Epithelial cell of prostate (primary cell): ENCODE results near the gene VEZF1.
"Not testable (repeated sequence)": the region's sequence is repeated elsewhere in the genome, so short reads cannot be mapped to it uniquely, and the experiment has no call there.

Experiments
- DNase-seq: peaks from one replicate; pipeline ENCODE4 v3.0.0-alpha.2; 2011; ENCODE audit warnings: low read depth, low spot score
- H3K27ac ChIP-seq: fragments of 450-650 bp; 2 replicates; pipeline ENCODE4 v1.5.1; 2017; ENCODE audit warnings: mild to moderate bottlenecking

Gene VEZF1

DNA sequence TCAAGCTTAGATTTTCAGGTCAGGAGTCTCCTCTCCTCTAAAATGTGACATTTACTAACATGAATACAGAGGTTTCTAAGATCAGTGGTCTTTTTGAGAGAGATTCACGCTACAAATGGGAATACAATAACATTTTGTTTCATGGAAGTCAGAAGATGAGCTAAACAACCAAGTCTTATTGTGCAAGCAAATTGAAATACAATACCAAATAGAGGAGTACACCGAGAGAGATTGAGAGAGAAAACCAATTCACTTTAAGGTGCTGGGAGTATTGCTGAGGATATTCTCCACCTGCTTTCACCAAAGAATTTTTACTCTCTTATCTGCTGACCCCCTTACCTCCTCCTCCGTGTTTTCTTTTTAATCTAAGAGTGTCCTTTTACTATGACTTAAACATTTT is 11.5 kb downstream of the VEZF1 start:
- no peak for DNase-seq
- no peak overlapping the region for H3K27ac ChIP-seq

DNA sequence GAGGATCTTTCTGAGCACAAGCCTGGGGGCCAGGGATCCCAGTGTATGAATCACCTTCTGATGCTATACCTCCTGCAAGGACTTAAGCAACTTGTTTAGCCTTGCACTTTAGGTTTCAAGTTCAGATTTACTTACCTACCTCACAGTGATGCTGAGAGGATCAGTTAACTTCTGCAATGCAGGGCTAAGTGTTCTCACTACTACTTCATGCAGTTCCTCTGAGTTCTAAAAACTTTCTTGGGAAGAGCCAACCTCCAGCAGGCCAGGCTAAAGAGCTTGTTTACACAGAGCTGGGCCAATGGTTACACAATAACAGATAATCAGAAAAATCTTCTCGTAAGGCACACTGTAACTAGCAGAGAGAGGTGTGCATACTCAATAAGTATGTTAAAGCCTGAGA is 13.0 kb downstream of the VEZF1 start:
- no peak for DNase-seq
- no peak overlapping the region for H3K27ac ChIP-seq

DNA sequence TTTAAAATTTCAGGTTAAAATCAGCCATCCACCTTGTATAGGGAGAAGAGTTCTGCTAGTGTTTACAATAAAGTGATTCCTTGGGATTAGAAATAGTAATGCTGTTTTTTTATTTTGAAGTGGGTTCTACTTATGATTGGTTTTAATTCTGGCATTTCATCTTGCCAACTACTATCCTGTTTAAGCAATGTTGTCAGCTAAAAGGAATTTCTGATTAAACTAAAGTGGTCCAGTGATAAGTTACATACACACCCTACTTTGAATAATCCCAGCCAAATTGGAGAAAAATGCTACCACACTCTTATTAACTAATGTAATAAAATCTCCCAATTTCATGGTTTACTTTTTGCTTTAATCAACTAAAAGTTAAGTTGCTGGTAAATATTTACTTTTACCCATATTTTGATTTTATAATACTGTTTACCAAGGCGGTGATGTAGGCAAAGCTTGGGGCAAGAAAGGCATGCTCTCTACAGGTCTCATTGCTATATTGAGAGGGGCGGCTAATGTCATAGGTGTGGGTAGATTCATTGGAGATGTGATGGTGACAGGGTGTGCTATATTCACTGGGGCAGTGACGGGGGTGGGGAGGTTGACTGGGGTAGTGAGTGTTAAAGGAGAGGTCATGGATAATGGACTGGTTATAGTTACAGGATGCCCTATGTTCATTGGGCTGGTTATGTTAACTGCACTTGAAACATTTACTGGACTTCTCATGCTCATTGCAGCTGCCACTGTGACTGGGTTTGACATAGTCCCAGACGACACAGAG is 13.8 kb downstream of the VEZF1 start:
- not testable (repeated sequence) for H3K27ac ChIP-seq, DNase-seq

- DNase-seq, result no peak
- no peak overlapping the region for H3K27ac ChIP-seq
These were observed 15.9 kb downstream of the VEZF1 start for GRCh38 chr17:57972151-57972550.

- H3K27ac ChIP-seq, result no peak overlapping the region
- DNase-seq, result no peak
These were observed 16.5 kb downstream of the VEZF1 start for GRCh38 chr17:57971572-57971971.

DNA sequence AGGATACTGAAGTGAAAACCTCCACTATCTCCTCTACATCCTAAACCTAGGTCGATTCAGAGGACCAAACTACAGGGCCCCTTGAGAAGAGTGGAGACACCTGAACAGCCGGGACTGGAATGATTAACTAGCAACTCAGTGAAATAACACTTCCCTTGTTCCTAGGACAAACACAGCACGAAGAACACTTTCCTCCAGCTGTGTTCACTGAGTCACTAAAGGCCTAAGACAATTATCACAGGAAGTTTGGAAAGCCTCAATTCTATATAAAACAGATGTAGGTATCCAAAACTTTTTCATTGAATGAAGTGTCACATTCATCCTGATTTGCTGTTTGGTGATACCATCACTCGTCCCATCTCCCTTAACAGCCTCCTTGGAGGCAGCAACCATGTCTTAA is 17.3 kb downstream of the VEZF1 start:
- no peak for DNase-seq
- H3K27ac ChIP-seq, result no peak overlapping the region

DNA sequence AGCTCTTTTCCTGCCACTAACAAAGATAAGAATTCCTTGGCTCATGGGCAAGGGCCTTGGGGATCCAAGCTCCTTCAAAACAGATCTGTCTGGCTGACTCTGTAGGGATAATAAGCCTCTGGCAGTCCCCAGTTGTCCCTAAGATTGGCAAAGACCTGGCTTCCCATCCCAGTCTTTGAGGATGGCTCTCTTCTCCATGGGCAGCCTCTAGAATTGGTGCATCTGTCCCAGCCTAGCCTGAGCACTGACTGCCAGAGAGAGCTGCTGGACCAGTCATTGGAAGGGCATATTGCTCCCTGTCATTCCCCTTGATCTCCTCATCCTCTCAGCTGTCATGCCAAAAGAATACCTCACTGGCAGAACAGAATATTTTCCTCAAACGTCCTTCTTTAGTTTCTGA is 19.6 kb downstream of the VEZF1 start:
- no peak for DNase-seq
- H3K27ac ChIP-seq, result no peak overlapping the region

DNA sequence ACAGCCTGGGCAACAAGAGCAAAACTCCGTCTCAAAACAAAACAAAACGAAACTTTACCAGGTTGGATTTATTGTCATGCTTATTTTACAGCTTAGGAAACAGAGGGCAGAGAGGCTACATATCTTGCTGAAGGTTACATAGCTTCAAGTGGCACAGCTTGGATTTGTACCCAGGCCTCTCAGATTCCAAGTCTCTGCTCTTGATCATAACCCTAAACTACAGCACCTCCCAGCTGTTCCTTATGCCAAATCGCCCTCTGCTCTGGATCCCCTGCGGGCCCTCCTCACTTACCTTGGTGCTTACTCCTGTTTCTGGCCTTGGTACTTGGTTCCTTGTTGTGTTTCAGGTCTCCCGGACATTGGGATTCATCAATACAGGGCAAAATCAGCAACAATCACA is 21.2 kb downstream of the VEZF1 start:
- DNase-seq, result no peak
- H3K27ac ChIP-seq, result no peak overlapping the region

DNA sequence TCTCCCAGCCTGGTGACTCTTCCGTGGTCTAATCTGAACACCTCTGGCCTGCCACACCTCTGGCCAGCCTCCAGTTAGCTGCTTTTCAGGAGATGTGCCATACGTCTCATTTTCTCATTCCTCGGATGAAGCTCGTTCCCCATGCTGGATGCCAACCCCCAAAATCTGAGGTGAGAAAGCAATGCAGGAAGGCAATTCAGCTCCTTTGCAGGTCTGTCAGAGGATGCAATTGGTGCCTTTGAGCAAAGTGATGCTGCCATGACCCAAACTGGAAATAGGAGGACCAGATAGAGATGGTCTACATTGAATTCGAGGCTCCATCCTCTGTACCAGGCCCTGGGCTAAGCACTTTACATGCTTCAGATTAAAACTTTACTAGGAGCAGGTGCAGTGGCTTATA is 21.8 kb downstream of the VEZF1 start:
- no peak overlapping the region for H3K27ac ChIP-seq
- no peak for DNase-seq

GRCh38 chr17:57965521-57966160 is 22.4 kb downstream of the VEZF1 start:
- DNase-seq, result no peak

DNA sequence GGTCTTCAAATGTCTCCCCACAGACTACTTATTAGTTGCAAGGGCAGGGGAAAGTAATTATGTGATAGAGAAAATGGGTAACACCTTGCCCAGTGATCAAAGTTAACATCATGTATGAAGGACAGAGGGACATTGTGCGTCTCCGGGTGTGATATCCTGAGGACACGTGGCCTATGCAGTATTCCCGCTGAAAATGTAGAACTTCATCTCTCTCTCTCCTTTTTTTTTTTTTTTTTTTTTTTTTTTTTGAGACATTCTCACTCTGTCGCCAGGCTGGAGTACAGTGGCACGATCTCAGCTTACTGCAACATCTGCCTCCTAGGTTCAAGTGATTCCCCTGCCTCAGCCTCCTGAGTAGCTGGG is 24.9 kb downstream of the VEZF1 start:
- DNase-seq, result no peak
- no peak overlapping the region for H3K27ac ChIP-seq

More at GRCh38 chr17:57965521-57966160, 22.4 kb downstream of the VEZF1 start:
- no peak overlapping the region for H3K27ac ChIP-seq

GRCh38 chr17:57962279-57963148 is 25.5 kb downstream of the VEZF1 start:
- no peak overlapping the region for H3K27ac ChIP-seq

DNA sequence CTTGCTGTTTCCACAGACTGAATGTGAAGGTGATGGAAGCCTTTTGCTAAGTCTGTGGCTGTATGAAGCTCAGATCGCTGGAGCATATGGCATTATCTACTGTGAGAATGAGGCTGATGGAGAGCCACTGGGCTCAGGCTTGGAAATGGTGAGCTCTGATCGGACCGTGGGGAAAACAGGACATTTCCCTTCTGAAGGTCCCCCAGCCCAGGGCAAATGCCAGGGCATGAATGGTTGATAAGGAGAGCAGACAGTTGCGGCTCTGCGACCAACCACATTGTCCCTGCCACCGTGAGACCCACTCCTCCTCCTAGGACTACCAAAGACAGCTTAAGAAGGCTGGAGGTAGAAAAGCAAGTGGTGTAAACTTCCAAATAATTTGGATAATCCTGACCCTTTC is 28.1 kb downstream of the VEZF1 start:
- no peak overlapping the region for H3K27ac ChIP-seq
- no peak for DNase-seq

More at GRCh38 chr17:57962279-57963148, 25.5 kb downstream of the VEZF1 start:
- DNase-seq, result no peak

DNA sequence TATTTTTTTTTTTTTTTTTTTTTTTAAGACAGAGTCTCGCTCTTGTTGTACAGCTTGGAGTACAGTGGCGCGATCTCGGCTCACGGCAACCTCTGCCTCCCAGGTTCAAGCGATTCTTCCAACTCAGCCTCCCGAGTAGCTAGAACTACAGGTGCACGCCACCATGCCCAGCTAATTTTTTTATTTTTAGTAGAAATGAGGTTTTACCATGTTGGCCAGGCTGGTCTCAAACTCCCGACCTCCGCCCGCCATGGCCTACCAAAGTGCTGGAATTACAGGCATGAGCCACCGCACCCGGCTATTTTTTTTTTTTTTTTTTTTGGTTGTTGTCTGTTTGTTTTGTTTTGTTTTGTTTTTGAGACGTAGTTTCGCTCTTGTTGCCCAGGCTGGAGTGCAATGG is 29.7 kb downstream of the VEZF1 start:
- H3K27ac ChIP-seq, DNase-seq: not testable (repeated sequence)

DNA sequence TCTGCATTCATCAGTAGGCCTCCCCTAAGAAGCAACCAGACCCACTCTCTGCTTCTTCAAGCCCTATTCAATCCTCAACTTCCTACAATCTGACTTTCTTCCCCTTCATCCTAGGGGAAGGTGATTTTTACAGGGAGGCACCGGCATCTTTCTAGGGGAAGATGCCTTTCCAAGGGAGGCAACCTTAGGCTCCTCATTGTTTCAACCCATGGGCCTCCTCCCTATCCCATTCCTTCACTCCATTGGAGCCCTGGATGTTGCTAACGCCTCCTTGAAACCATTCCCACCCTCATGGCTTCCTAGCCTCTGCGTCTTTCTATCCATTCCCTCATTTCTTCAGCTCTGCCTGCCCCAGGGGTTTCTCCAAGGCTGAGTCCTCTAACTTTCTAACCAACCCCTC is 30.2 kb downstream of the VEZF1 start:
- no peak for DNase-seq
- H3K27ac ChIP-seq, result no peak overlapping the region

- DNase-seq, result no peak
- no peak overlapping the region for H3K27ac ChIP-seq
These were observed 30.8 kb downstream of the VEZF1 start for GRCh38 chr17:57957120-57957850.

- no peak for DNase-seq
- no peak overlapping the region for H3K27ac ChIP-seq
These were observed 31.5 kb downstream of the VEZF1 start for GRCh38 chr17:57956291-57957119.

DNA sequence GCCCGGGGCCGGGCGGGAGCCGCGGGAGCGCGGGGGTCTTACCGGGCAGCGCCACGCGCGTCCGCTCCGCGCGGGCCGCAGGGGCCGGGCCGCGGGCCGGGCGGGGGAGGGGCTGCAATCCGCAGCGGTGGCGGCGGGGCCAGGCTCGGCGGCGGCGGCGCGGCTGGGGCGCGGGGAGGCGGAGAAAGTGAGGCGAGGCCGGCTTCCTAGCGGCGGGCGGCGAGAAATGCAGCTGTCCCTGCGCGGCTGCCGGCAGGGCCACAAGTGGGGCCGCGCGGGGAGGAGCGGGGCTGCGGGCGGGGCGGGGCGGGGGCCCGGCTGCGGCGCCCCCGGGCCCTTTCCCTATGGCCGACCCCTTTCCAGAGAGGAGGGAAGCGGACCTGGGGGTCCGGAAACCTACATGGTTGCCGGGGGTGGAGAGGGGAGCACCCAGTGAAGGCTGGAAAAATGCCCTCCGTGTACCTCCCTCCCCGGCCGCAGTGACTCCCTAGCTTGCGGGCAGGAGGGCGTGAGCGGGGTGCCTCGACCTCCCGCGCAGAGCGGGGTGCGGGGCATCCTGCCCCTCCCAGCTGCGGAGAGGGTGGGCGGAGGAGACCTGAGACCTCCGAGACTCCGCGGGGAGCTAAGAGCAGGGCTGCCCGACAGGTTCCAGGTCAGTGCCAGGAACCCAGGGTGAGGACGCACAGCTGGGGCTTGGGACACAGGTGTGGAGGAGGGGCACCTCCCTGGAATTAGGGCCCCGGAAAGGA is 32.7 kb downstream of the VEZF1 start, which contains the start of gene CUEDC1:
Gene CUEDC1 (minus strand): TSS at position 230 of the 749 bp plus-strand sequence. CDS start 69,848 bp downstream, outside the sequence.
- peak within 1 kb of the TSS; percentile 66 for H3K27ac ChIP-seq
- no peak for DNase-seq
